ENCODE measurements around the gene SPINDOC. TPM values are rescaled to one million over a fixed set of nuclear protein-coding genes. Genes with fewer than 3 reads are reported as not detected.

The SPINDOC gene
- total RNA-seq, 1 experiment from 2014 or later, result 71.2 TPM

- Histone ChIP-seq H3K9me3 (no peaks in the 10 kb centered on the region), H3K4me1 (no peaks in the 10 kb centered on the region), H3K36me3 (ENCODE audit: control insufficient read depth, insufficient read depth, low read length) (peaks cover 3% of the 10 kb centered on the region), H3K27me3 (replicated peaks; ENCODE audit: control insufficient read depth, insufficient read depth, low read length) (no peaks in the 10 kb centered on the region), H3K4me3 (ENCODE audit: low read depth, low read length) (no peak overlapping the region)
- TF ChIP-seq, protein P1, sequence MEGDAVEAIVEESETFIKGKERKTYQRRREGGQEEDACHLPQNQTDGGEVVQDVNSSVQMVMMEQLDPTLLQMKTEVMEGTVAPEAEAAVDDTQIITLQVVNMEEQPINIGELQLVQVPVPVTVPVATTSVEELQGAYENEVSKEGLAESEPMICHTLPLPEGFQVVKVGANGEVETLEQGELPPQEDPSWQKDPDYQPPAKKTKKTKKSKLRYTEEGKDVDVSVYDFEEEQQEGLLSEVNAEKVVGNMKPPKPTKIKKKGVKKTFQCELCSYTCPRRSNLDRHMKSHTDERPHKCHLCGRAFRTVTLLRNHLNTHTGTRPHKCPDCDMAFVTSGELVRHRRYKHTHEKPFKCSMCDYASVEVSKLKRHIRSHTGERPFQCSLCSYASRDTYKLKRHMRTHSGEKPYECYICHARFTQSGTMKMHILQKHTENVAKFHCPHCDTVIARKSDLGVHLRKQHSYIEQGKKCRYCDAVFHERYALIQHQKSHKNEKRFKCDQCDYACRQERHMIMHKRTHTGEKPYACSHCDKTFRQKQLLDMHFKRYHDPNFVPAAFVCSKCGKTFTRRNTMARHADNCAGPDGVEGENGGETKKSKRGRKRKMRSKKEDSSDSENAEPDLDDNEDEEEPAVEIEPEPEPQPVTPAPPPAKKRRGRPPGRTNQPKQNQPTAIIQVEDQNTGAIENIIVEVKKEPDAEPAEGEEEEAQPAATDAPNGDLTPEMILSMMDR (IDR thresholded peaks at IDR 0.05; ENCODE audit: insufficient read depth in 1 of 2, low read depth in 1 of 2, low read length in 1 of 2, severe bottlenecking in 1 of 2, unreplicated experiment in 1 of 2), result peak; percentile 45 to 62
- no peak overlapping the region for H3K4me3 Mint-ChIP-seq (ENCODE audit: unreplicated experiment)
- H3K36me3 Mint-ChIP-seq (ENCODE audit: insufficient read depth, unreplicated experiment), result peaks cover 29% of the 10 kb centered on the region
- BruUV-seq (replicated peaks), result no TSS peak
- CTCF ChIA-PET, result interaction anchor here (0.6 to 1.1 kb wide), 5 partner anchors 9 to 115 kb away, joined by 3 to 7 read pairs (median 3); partner anchors contain the start of genes MARK2 and ZFTA
- no peaks in the 10 kb centered on the region for H3K27me3 Mint-ChIP-seq (ENCODE audit: insufficient read depth, unreplicated experiment)
- H3K4me1 Mint-ChIP-seq (ENCODE audit: low read depth, unreplicated experiment), result no peaks in the 10 kb centered on the region
- POLR2A ChIA-PET, result no interaction called here
- intact Hi-C loops (cut with micrococcal nuclease; ENCODE audit: unreplicated experiment), result loop anchor here (5.0 kb wide), 1 partner anchor 63 kb away; the partner anchor contains the start of gene ZFTA
- DNase-seq, result peak; percentile 55 to 64
- no peak overlapping the region for H3K27ac Mint-ChIP-seq (ENCODE audit: unreplicated experiment)
- no peaks in the 10 kb centered on the region for H3K9me3 Mint-ChIP-seq (ENCODE audit: unreplicated experiment)
These were observed 16.7 kb downstream of the SPINDOC start for GRCh38 chr11:63829823-63830489.

DNA sequence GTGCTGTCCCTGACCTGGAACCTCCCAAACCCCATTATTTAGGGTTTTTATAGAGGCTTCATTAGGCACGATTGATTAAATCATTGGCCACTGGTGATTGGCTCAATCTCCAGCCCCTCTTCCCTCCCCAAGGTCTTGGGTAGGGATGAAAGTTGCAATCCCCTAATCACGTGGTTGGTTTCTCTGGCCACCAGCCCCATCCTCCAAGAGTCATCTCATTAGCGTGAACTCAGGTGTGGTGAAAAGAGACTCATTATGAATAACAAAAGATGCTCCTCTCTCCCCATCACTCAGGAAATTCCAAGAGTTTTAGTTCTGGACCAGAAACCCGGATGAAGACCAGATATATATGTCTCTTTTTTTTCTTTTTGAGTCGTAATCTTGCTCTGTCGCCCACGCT, 18.1 kb downstream of the SPINDOC start:
- no peak for DNase-seq
- TF ChIP-seq, protein P1 (IDR thresholded peaks at IDR 0.05; ENCODE audit: insufficient read depth in 1 of 2, low read depth in 1 of 2, low read length in 1 of 2, severe bottlenecking in 1 of 2, unreplicated experiment in 1 of 2), result no peak
- no peaks in the 10 kb centered on the region for H3K9me3 ChIP-seq
- H3K9me3 Mint-ChIP-seq (ENCODE audit: unreplicated experiment), result no peaks in the 10 kb centered on the region
- peaks cover 17% of the 10 kb centered on the region for H3K36me3 Mint-ChIP-seq (ENCODE audit: insufficient read depth, unreplicated experiment)
- no peaks in the 10 kb centered on the region for H3K4me1 ChIP-seq
- H3K4me3 ChIP-seq (ENCODE audit: low read depth, low read length), result no peak overlapping the region
- no peak overlapping the region for H3K4me3 Mint-ChIP-seq (ENCODE audit: unreplicated experiment)
- H3K36me3 ChIP-seq (ENCODE audit: control insufficient read depth, insufficient read depth, low read length), result peaks cover 2% of the 10 kb centered on the region
- no TSS peak for BruUV-seq (replicated peaks)
- ChIA-PET POLR2A (interaction anchor here (0.7 kb wide), 2 partner anchors 23 to 43 kb away, joined by 3 read pairs; no protein-coding TSS in a partner anchor), CTCF (interaction anchor here (0.6 to 1.2 kb wide), 2 partner anchors 41 to 115 kb away, joined by 3 to 4 read pairs; no protein-coding TSS in a partner anchor)
- no peaks in the 10 kb centered on the region for H3K27me3 ChIP-seq (replicated peaks; ENCODE audit: control insufficient read depth, insufficient read depth, low read length)
- peaks cover 5% of the 10 kb centered on the region for H3K4me1 Mint-ChIP-seq (ENCODE audit: low read depth, unreplicated experiment)
- no peak overlapping the region for H3K27ac Mint-ChIP-seq (ENCODE audit: unreplicated experiment)
- intact Hi-C loops (cut with micrococcal nuclease; ENCODE audit: unreplicated experiment), result loop anchor here (5.0 kb wide), 1 partner anchor 64 kb away; the partner anchor contains the start of gene ZFTA
- H3K27me3 Mint-ChIP-seq (ENCODE audit: insufficient read depth, unreplicated experiment), result no peaks in the 10 kb centered on the region

DNA sequence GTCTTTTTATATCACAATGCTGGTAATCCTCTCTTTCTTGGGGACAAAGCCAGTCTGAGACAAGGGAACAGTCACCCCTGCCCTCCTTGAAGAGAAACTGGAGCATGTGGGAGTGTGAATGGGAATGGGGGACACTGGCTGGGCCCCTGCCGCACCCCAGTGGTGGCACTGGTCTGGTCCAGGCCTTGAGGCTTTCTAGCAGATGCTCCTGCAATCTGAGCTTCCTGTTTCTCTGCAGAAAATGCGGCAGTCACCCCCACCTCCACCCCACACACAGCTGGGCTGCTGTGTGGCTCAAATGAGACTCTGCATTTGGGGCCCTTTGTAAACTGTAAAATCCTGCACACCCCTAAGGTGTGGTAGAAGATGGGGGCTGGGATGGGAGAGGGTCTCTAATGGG, 19.1 kb downstream of the SPINDOC start:
- ChIA-PET CTCF (no interaction called here), POLR2A (no interaction called here)
- Histone ChIP-seq H3K9me3 (no peaks in the 10 kb centered on the region), H3K27me3 (replicated peaks; ENCODE audit: control insufficient read depth, insufficient read depth, low read length) (no peaks in the 10 kb centered on the region), H3K4me3 (ENCODE audit: low read depth, low read length) (no peak overlapping the region), H3K4me1 (peaks cover under 1% of the 10 kb centered on the region; the same call in 1 of the 2 replicates), H3K36me3 (ENCODE audit: control insufficient read depth, insufficient read depth, low read length) (no peaks in the 10 kb centered on the region)
- H3K27me3 Mint-ChIP-seq (ENCODE audit: insufficient read depth, unreplicated experiment), result no peaks in the 10 kb centered on the region
- no peak overlapping the region for H3K4me3 Mint-ChIP-seq (ENCODE audit: unreplicated experiment)
- TF ChIP-seq, protein P1 (IDR thresholded peaks at IDR 0.05; ENCODE audit: insufficient read depth in 1 of 2, low read depth in 1 of 2, low read length in 1 of 2, severe bottlenecking in 1 of 2, unreplicated experiment in 1 of 2), result no peak
- BruUV-seq (replicated peaks), result no TSS peak
- H3K4me1 Mint-ChIP-seq (ENCODE audit: low read depth, unreplicated experiment), result peaks cover 12% of the 10 kb centered on the region
- intact Hi-C loops (cut with micrococcal nuclease; ENCODE audit: unreplicated experiment), result loop anchor here (5.0 kb wide), 1 partner anchor 65 kb away; the partner anchor contains the start of gene ZFTA
- H3K27ac Mint-ChIP-seq (ENCODE audit: unreplicated experiment), result no peak overlapping the region
- DNase-seq, result no peak
- H3K9me3 Mint-ChIP-seq (ENCODE audit: unreplicated experiment), result no peaks in the 10 kb centered on the region
- peaks cover 10% of the 10 kb centered on the region for H3K36me3 Mint-ChIP-seq (ENCODE audit: insufficient read depth, unreplicated experiment)
